Transverse colon (tissue), 4 donors: ENCODE measurements around the gene NCF2.

Source experiments
- EP300 ChIP-seq: sonication (generic); formaldehyde crosslinking; IDR thresholded peaks from one replicate; pipeline ENCODE4 v1.6.1; 2017; ENCODE audit warnings: antibody characterized with exemption, low read depth
- POLR2A ChIP-seq: fragments of 450-650 bp; IDR thresholded peaks from one replicate; pipeline ENCODE4 v1.6.1; 2016; ENCODE audit warnings: antibody characterized with exemption, mild to moderate bottlenecking, moderate library complexity
- POLR2AphosphoS5 ChIP-seq, 3 donors: sonication (generic); formaldehyde crosslinking; IDR thresholded peaks; one replicate each; pipeline ENCODE4 v1.6.1; 2016; ENCODE audit warnings: antibody characterized with exemption in 3 of 3
- TF ChIP-seq, protein P1 (sequence below), 5 experiments: fragments of 200-600 bp in 3 of 5; fragments of 450-650 bp in 2 of 5; sonication (generic) in 3 of 5; IDR thresholded peaks; 1 replicate in 2 of 5; 2 replicates in 3 of 5; pipeline ENCODE4 v1.5.1; 2016 to 2017; ENCODE audit warnings: antibody characterized with exemption in 5 of 5, inconsistent platforms in 3 of 5, mild to moderate bottlenecking in 2 of 5, moderate library complexity in 1 of 5

DNA sequence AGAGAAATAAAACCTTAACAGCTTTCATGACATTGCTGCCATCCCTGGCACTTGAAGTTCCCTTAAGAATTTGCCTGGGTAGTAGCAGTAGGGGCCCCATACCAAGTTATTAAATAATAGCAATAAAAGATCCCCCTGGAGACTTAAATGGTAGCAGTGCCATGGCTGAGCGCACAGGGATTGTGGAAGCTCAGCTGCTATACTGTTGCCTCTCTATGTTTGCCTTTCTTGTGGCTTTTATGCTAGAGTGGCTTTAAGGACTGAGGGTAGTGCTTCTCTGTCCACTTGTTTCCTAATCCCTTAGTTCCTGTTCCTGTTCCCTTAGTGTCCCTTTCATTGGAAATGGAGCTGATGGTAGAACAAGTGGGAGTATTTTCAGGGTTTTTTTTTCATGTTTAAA, 42.1 kb downstream of the NCF2 start:
- TF ChIP-seq, protein P1, sequence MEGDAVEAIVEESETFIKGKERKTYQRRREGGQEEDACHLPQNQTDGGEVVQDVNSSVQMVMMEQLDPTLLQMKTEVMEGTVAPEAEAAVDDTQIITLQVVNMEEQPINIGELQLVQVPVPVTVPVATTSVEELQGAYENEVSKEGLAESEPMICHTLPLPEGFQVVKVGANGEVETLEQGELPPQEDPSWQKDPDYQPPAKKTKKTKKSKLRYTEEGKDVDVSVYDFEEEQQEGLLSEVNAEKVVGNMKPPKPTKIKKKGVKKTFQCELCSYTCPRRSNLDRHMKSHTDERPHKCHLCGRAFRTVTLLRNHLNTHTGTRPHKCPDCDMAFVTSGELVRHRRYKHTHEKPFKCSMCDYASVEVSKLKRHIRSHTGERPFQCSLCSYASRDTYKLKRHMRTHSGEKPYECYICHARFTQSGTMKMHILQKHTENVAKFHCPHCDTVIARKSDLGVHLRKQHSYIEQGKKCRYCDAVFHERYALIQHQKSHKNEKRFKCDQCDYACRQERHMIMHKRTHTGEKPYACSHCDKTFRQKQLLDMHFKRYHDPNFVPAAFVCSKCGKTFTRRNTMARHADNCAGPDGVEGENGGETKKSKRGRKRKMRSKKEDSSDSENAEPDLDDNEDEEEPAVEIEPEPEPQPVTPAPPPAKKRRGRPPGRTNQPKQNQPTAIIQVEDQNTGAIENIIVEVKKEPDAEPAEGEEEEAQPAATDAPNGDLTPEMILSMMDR (IDR thresholded peaks at IDR 0.05), result no peak
- TF ChIP-seq POLR2AphosphoS5 (IDR thresholded peaks at IDR 0.05) (no peak), POLR2A (no peak), EP300 (no peak)
